Measurements from ENCODE around the gene TRIP13.
"Not testable (repeated sequence)": the region's sequence is repeated elsewhere in the genome, so short reads cannot be mapped to it uniquely, and the experiment has no call there.

TRIP13 gene

GRCh38 chr5:932628-933250 lies 40.1 kb downstream of the TRIP13 start:
- no peaks in the 10 kb centered on the region; the same call in 1 of the 2 replicates for H3K27me3 ChIP-seq (replicated peaks; ENCODE audit: control insufficient read depth, insufficient read depth, low read length)
- H3K4me3 ChIP-seq (replicated peaks; ENCODE audit: low read depth, low read length): no peak overlapping the region
- no peak for TF ChIP-seq CTCF (IDR thresholded peaks at IDR 0.05; ENCODE audit: insufficient read depth, low read length, poor library complexity, severe bottlenecking)
- no peaks in the 10 kb centered on the region for H3K36me3 ChIP-seq (ENCODE audit: control insufficient read depth, insufficient read depth, low read length)
- no peak for DNase-seq (ENCODE audit: extremely low read depth, insufficient read length)

GRCh38 chr5:933251-933861 lies 40.7 kb downstream of the TRIP13 start:
- Histone ChIP-seq H3K27me3 (replicated peaks; ENCODE audit: control insufficient read depth, insufficient read depth, low read length) (no peaks in the 10 kb centered on the region; the same call in 1 of the 2 replicates), H3K4me3 (replicated peaks; ENCODE audit: low read depth, low read length) (no peak overlapping the region), H3K36me3 (ENCODE audit: control insufficient read depth, insufficient read depth, low read length) (no peaks in the 10 kb centered on the region)
- DNase-seq (ENCODE audit: extremely low read depth, insufficient read length): no peak
- TF ChIP-seq CTCF (IDR thresholded peaks at IDR 0.05; ENCODE audit: insufficient read depth, low read length, poor library complexity, severe bottlenecking): no peak

- H3K36me3 ChIP-seq (ENCODE audit: control insufficient read depth, insufficient read depth, low read length); H3K27me3 ChIP-seq (replicated peaks; ENCODE audit: control insufficient read depth, insufficient read depth, low read length); H3K4me3 ChIP-seq (replicated peaks; ENCODE audit: low read depth, low read length); DNase-seq (ENCODE audit: extremely low read depth, insufficient read length): not testable (repeated sequence)
Observed at GRCh38 chr5:933951-934350, 41.3 kb downstream of the TRIP13 start.

- H3K27me3 ChIP-seq (replicated peaks; ENCODE audit: control insufficient read depth, insufficient read depth, low read length); DNase-seq (ENCODE audit: extremely low read depth, insufficient read length); H3K4me3 ChIP-seq (replicated peaks; ENCODE audit: low read depth, low read length); H3K36me3 ChIP-seq (ENCODE audit: control insufficient read depth, insufficient read depth, low read length): not testable (repeated sequence)
Observed at GRCh38 chr5:934381-934967, 41.8 kb downstream of the TRIP13 start.

- no peak for TF ChIP-seq CTCF (IDR thresholded peaks at IDR 0.05; ENCODE audit: insufficient read depth, low read length, poor library complexity, severe bottlenecking)
- H3K36me3 ChIP-seq (ENCODE audit: control insufficient read depth, insufficient read depth, low read length): no peaks in the 10 kb centered on the region
- no peak for DNase-seq (ENCODE audit: extremely low read depth, insufficient read length)
- no peak overlapping the region for H3K4me3 ChIP-seq (replicated peaks; ENCODE audit: low read depth, low read length)
- H3K27me3 ChIP-seq (replicated peaks; ENCODE audit: control insufficient read depth, insufficient read depth, low read length): peaks cover 2% of the 10 kb centered on the region; the same call in 1 of the 2 replicates
Observed at GRCh38 chr5:935510-936084, 42.9 kb downstream of the TRIP13 start.

- H3K27me3 ChIP-seq (replicated peaks; ENCODE audit: control insufficient read depth, insufficient read depth, low read length): peaks cover 2% of the 10 kb centered on the region; the same call in 1 of the 2 replicates
- no peak for TF ChIP-seq CTCF (IDR thresholded peaks at IDR 0.05; ENCODE audit: insufficient read depth, low read length, poor library complexity, severe bottlenecking)
- no peak for DNase-seq (ENCODE audit: extremely low read depth, insufficient read length)
- no peaks in the 10 kb centered on the region for H3K36me3 ChIP-seq (ENCODE audit: control insufficient read depth, insufficient read depth, low read length)
- H3K4me3 ChIP-seq (replicated peaks; ENCODE audit: low read depth, low read length): no peak overlapping the region
Observed at GRCh38 chr5:936149-937144, 43.8 kb downstream of the TRIP13 start.

Data from GM06990 (cell line).